Skeletal muscle cell (primary cell): ENCODE data around the gene DMXL2.
A peak's percentile ranks its signal among the peaks of the same experiment; 100 is the strongest.
"Not testable (repeated sequence)": the region's sequence is repeated elsewhere in the genome, so short reads cannot be mapped to it uniquely, and the experiment has no call there.

Experiments used
- DNase-seq: peaks from one replicate; pipeline ENCODE4 v3.0.0-alpha.2; 2010; ENCODE audit warnings: low read depth
- H3K4me3 ChIP-seq: 2 replicates; pipeline ENCODE4 v1.5.1; 2011; ENCODE audit warnings: low read depth, mild to moderate bottlenecking, control low read depth, low read length, moderate library complexity

The DMXL2 gene

DNA sequence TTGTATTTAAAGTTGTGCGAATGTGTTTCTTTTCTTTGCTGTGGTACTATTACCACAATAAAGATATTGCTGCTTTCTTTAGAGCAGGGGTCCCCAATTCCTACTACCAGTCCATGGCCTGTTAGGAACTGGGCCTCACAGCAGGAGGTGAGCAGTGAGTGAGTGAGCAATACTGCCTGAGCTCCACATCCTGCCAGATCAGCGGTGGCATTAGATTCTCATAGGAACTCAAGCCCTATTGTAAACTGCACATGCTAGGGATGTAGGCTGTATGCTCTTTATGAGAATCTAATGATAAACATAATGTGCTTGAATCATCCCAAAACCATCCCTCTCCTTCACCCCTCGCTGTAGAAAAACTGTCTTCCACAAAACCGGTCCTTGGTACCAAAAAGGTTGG lies 41.6 kb downstream of the DMXL2 start:
- DNase-seq = no peak
- no peak overlapping the region for H3K4me3 ChIP-seq

DNA sequence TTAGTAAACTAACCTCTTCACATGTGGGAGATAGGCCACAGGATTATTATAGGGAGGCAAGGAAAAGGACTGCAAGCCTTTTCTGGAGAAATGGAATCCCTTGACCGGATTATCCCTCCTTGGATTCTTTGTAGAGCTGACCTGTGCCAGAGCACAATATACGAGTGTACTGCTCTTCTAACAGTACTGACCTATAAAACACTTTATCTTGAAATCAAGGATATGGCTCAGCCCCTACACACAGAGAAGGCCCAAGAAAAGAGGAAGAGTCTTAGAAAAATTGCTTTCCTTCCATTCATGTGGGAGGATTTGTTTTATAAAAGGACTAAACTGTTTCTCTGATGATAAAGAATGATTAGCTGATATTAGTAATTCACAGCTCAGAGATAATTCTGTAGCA lies 42.2 kb downstream of the DMXL2 start:
- DNase-seq = no peak
- H3K4me3 ChIP-seq = no peak overlapping the region

DNA sequence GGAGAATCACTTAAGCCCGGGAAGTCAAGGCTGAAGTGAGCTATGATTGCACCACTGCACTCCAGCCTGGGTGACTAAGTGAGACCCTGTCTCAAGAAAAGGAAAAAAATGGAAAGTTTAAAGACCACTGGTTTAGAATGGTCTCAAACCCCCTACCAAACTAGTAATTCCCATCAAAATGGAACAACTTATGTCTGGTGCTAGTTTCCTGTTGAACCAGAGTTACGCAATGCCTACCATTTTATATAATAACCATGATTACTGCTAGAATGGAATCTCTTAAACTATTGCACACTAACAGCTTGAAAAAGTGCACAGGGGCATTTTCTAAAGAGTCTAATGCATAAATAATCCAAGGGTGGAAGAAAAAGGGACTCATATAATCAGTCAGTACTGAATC lies 43.6 kb downstream of the DMXL2 start:
- no peak for DNase-seq
- H3K4me3 ChIP-seq = no peak overlapping the region

DNA sequence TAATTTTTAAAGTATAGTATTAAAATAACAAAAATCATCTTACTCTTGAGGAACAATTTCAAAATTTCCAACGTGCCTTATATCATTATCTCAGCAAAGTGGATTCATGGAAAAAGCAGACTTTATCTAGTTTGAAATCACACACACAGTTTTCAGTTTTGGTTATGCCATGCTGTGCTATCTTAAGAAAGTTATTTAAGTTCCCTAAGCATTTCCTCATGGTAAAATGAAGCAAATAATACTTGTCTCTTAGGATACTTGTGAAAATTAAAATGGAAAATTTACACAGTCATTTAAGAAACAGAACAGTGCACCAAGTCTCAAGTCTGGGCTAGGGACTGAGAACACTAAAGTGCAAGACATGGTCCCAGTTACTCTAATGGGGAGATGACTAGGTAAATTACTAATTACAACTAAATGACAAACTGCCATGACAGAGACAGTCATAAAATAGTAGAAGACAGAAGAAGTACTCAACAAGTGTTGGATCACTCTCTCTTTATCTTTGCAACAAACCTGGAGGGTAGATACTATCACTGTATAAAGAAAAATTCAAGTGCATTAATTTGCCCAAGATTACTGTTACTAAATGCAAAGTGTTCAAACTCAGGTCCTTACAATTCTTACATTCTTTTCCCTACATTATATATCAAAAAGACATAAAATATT lies 44.8 kb downstream of the DMXL2 start:
- no peak overlapping the region for H3K4me3 ChIP-seq
- no peak for DNase-seq

DNA sequence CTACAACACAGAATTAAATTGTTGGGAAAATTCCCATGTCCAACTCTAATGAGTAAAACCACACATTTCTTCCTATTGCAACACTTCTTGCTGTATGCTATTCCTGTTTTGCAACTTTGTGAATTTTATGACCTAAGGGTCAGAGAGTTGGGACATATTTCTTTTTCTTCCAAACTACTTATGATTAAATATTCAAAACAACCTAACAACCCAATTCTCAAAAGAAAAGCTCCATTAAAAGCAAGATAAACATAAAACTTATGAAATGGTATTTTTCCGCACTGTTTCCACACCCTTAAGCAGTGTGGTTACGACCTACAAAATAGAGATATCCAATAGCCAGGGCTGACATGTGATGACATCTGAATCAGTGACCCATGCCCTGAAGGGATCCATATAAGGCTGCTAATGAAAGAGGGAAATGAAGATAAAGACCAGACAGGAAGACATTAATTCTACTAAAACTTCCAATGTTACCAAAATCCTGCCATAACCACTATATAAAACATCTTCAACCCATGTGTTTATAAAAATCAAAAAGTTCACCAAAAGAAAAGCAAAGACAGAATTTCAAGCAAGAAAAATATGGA lies 45.6 kb downstream of the DMXL2 start:
- peak; percentile 36 for DNase-seq

DNA sequence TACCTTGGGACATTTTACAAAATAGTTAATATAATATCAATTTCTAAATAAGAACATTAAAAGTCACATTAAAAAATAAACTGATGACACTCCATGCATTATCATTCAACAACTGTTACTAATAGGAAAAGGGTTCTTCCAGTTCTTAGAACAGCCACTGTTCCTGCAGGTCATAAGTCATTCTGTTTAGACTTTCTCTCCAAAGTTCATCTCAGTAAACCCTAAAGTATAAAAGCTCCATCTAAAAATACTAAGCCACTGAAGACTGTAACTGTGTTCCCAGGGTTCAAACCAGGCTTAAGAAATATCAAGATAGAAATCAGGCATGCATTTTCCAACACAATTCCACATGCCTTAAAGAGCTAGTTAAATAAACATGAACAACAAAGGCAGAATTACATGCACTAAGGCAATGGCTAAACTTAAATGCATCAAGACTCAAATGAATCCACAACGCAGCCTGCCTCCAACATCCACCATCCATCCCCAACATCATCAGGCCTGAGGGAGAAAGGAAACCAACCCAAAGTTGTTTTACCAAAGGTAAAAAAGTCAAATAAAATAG lies 46.2 kb downstream of the DMXL2 start:
- no peak overlapping the region for H3K4me3 ChIP-seq
- no peak for DNase-seq

More for the DNA sequence above, 45.6 kb downstream of the DMXL2 start:
- H3K4me3 ChIP-seq = no peak overlapping the region

DNA sequence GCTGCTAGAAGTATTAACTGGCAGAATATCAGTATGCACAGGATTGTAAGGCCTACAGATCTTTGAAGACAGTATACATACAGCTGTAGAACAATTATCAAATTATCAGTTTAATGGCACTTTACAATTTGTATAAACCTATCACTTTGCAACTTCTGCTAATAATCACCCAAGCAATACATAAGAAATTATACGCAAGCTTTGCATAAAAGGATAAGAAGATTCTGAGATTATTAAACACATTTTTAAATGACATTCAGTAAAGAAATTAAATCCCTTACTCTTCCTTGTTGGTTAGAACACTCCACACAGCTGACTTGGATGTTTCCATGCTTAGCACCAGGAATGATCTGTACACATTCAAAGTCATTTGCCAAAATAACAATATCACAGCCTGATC lies 46.8 kb downstream of the DMXL2 start:
- DNase-seq = no peak
- no peak overlapping the region for H3K4me3 ChIP-seq

DNA sequence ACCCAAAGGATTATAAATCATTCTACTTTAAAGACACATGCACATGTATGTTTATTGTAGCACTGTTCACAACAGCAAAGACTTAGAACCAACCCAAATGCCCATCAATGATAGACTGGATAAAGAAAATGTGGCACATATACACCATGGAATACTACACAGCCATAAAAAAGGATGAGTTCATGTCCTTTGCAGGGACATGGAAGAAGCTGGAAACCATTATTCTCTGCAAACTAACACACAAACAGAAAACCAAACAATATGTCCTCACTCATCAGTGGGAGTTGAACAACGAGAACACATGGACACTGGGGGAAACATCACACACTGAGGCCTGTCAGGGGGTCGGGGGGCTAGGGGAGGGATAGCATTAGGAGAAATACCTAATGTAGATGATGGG lies 49.2 kb downstream of the DMXL2 start:
- not testable (repeated sequence) for DNase-seq, H3K4me3 ChIP-seq

DNA sequence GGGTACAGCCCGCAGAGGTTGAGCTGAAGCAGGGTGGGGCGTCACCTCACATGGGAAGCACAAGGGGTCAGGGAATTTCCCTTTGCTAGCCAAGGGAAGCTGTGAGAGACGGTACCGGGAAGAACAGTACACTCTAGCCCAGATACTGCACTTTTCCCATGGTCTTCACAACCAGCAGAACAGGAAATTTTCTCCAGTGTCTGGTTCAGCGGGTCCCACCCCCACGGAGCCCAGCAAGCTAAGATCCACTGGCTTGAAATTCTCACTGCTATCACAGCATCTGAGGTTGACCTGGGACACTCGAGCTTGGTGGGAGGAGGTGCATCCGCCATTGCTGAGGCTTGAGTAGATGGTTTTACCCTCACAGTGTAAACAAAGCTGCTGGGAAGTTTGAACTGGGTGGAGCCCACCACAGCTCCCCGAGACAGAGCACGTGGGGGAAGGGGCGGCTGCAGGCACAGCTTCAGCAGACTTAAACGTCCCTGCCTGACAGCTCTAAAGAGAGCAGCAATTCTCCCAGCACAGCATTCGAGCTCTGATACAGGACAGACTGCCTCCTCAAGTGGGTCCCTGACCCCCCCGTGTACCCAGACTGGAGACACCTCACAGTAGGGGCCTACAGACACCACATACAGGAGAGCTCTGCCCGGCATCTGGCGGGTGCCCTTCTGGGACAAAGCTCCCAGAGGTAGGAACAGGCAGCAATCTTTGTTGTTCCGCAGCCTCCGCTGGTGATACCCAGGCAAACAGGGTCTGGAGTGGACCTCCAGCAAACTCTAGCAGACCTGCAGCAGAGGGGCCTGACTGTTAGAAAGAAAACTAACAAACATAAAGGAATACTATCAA lies 53.4 kb downstream of the DMXL2 start:
- not testable (repeated sequence) for DNase-seq

DNA sequence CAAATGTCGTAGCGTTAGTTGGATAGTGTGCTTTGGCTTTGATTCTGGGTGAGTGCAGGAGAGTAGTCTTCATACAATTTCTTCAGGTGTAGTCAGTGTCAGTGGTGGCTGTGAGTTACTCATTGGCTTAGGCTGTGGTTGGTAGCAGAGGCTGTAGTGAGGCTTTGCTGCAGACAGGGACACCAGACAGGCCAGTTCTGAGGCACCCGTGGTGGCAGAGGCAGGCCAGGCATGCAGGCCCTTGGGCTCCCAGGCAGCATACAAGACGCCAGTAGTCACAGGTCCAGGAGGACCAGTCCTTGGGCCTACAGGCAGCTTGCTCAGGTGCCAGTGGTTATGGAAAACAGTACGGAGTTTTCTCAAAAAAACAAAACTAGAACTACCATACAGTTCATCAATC lies 61.3 kb downstream of the DMXL2 start:
- DNase-seq = no peak
- H3K4me3 ChIP-seq = no peak overlapping the region

More for the DNA sequence above, 53.4 kb downstream of the DMXL2 start:
- H3K4me3 ChIP-seq = not testable (repeated sequence)

DNA sequence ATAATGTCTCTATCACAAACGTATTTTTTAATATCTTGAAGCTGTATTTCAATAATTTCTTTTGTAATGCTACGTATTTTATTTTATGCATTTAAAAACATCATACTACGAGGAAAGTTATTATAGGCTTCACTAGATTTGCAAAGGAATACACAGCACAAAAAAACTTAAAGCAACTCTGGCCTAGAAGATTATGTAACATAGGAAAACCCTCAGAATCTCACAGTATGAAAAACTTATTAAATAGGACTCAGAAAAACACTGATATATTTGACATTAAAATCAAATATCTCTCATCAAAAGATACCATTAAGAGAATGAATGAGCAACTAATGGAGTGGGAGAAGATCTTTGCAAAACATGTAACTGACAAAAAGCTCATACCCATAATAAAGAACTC lies 63.7 kb downstream of the DMXL2 start:
- DNase-seq = no peak
- H3K4me3 ChIP-seq = no peak overlapping the region

DNA sequence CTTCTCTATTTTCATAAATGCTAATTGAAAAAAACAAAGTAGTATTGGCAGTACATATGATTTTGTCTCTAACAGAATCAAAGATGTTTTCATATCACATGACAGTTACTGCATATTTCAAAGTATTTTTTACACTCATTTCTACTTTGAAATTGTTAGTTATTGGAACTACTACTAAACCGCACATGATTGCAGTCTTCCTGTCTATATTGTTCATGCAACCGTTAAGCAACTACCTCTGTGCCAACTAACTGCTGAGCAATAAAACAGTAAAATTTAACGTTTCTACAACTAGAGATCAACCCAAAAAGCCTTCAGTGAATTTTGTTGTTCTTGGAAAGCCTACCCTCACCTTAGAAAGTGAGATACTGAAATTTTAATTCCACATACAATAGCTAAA lies 64.2 kb downstream of the DMXL2 start:
- DNase-seq = no peak
- no peak overlapping the region for H3K4me3 ChIP-seq

DNA sequence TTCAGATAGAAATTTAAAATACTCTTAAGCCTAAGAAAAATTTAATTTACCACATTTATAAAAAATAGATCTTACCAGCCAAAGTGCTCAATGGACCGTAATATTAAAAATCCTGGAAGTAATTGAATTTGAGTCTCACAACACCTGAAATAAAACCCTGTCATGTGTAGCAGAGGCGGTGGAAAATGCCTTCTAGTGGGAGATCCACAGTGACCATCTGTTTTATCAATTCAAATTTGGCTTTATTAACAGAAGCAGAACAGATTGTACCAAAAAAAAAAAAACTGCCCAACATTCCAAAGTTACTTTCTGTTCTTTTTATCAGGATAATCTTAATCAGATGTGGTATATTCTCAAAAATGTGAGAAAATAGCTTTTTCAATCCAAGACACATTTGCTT lies 71.7 kb downstream of the DMXL2 start:
- H3K4me3 ChIP-seq = no peak overlapping the region

DNA sequence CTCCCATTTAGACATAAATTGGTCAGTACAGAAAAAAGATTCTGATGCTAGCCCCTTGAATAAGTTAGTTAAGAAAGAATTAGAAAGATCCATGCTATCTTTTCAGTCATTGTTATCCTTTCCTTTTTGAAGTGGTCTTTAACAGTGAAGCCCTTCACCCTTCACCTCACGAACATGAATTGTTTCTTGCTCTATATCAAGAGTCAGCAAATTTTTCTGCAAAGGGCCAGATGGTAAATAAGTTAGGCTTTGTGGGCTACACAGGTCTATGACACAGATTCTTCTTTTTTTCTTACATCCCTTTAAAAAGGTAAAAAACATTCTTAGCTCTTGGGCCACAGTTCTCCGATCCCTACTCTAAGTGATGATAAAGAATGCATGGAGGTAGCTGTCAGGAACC lies 74.9 kb downstream of the DMXL2 start:
- DNase-seq = no peak
- no peak overlapping the region for H3K4me3 ChIP-seq

More for the DNA sequence above, 71.7 kb downstream of the DMXL2 start:
- DNase-seq = no peak

DNA sequence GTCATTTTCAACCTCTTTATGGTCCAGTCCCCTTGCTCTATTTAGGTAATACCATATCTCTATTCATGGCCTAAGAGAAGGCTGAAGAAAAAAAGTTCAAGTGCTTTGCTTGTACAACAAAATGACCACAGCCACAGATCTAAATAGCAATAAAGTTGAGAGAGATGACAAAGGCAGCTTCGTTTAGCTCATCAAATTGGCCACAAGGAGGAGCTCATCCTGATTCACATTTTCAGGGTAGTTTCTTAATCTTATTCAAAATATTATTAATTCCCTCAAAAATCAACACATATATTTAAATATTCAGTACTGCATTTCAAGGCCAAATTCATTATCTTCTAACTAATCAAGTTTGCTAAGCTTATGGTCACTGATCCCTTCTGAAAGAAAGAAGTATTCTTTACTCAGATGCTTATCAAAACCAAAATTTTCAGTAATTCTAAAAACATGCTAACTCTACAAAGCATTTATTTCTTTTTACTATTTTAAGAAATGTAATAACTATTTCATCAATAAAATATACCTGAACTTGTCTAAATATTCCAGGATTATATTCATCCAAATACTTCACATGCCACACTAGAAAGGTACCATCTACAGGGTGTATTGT lies 85.5 kb downstream of the DMXL2 start:
- peak; percentile 5 for DNase-seq
- no peak overlapping the region for H3K4me3 ChIP-seq

DNA sequence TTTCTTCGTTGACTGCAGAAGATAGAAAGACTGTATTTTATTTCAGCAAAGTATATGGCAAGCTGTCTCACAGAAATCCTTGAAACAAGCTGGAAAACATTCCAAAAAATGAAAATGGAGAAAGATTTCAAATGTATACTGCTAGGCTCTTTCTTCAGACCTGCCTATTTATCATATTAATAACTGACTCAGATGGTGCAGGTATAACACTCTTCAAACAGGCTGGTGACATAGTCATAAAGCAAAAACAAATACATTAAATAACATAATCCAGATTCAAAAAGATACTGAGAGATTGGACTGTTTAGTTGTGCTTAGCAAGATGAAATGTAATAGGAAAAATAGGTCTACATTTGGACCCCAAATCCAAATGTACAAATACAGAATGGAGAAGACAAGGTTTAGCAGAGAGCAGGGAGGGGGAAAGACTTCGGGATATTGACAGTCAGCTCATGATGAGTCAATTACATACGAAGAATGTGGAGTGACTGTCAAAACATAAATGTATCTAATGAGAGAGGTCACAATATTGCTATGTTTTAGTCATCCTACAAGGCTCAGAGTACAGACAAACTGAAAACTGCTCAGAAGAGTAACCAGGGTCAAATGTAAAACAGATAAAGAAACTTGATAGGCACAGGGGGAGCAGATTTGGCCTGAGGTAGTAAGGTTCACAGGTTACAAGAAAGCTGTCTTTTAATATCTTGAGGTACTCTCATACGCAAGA lies 88.7 kb downstream of the DMXL2 start:
- no peak for DNase-seq
- no peak overlapping the region for H3K4me3 ChIP-seq

DNA sequence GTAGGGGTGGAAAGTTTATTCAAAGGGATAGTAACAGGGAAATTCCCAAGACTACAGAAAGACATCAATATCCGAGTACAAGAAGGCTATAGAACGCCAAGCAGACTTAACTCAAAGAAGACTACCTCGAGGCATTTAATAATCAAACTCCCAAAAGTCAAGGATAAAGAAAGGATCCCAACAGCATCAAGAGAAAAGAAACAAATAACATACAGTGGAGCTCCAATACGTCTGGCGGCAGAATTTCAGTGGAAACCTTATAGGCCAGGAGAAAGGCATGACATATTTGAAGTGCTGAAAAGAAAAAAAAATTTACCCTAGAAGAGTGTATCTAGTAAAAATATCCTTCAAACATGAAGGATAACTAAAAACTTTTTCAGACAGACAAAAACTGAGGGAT lies 95.6 kb downstream of the DMXL2 start:
- DNase-seq = no peak
- no peak overlapping the region for H3K4me3 ChIP-seq

DNA sequence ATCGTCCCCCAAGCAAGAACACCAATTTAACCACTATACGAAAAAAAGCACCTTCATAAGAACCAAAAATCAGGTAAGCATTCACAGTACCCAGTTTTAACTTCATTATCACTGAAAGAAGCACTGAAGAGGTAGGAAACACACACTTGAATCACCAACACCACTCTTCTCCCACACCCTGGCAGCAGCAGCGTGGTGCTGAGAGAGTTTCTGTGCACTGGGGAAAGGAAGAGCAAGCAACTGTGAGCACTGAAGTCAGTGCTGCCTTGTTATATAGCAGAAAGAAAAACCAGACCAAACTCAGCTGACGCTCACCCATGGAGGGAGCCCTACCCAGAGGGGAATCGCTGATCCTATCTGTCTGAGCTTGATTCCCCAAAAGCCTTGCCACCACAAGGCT lies 98.2 kb downstream of the DMXL2 start:
- no peak for DNase-seq
- H3K4me3 ChIP-seq = no peak overlapping the region

DNA sequence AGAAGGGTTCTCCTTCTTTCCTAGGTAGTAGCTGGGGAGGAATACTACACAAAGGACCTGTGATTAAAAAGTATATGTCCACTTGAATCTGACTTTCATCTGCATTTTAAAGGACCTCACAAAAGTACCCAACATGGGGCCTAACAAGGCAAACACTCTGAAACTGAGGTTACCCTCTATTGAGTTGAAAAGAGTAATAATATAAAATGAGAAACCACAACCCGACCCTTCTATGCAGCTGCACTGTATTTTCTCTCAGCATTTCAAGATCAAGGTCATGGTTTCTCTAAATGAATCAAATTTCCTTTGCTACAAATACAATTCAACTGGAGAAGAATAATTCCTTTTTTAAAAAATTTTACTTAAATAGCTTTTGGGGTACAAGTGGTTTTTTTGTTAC lies 106.3 kb downstream of the DMXL2 start:
- no peak for DNase-seq
- no peak overlapping the region for H3K4me3 ChIP-seq
